Neural cell (in vitro differentiated cells): ENCODE results near the gene SLC25A39. TPM values are rescaled to one million over a fixed set of nuclear protein-coding genes. Genes with fewer than 3 reads are reported as not detected.

Experiments
- H2AFZ ChIP-seq: fragments of 200-600, 300-800 bp; sonication (generic), shearing (Covaris generic); 2 replicates; pipeline ENCODE4 v1.6.0; 2014; ENCODE audit warnings: low read depth, mild to moderate bottlenecking, antibody characterized with exemption, low read length, moderate library complexity
- H3F3A ChIP-seq: fragments of 200-600 bp; shearing (Covaris generic); 2 replicates; pipeline ENCODE4 v1.6.1; 2016; ENCODE audit warnings: mild to moderate bottlenecking, moderate library complexity, mixed read lengths, antibody characterized with exemption, low read length; ENCODE audit not compliant: insufficient read depth, poor library complexity, severe bottlenecking
- H3K27ac ChIP-seq: fragments of 200-600, 300-800 bp; sonication (generic), shearing (Covaris generic); 2 replicates; pipeline ENCODE4 v1.5.1; 2014; ENCODE audit warnings: mild to moderate bottlenecking, low read length, moderate library complexity
- H3K27me3 ChIP-seq: fragments of 300-800, 200-600 bp; sonication (generic), shearing (Covaris generic); 2 replicates; pipeline ENCODE4 v1.6.0; 2014; ENCODE audit warnings: mild to moderate bottlenecking, low read depth, low read length, moderate library complexity; ENCODE audit not compliant: insufficient read depth
- H3K36me3 ChIP-seq: fragments of 300-800, 200-600 bp; sonication (generic), shearing (Covaris generic); 2 replicates; pipeline ENCODE4 v1.5.1; 2014; ENCODE audit warnings: mild to moderate bottlenecking, antibody characterized with exemption, low read length, moderate library complexity; ENCODE audit not compliant: insufficient read depth
- H3K4me2 ChIP-seq: fragments of 300-800, 200-600 bp; sonication (generic), shearing (Covaris generic); 2 replicates; pipeline ENCODE4 v1.6.0; 2014; ENCODE audit warnings: mild to moderate bottlenecking, low read length
- H3K4me3 ChIP-seq: fragments of 300-800, 200-600 bp; sonication (generic), shearing (Covaris generic); 2 replicates; pipeline ENCODE4 v1.5.1; 2014; ENCODE audit warnings: mild to moderate bottlenecking, low read length, moderate library complexity
- H3K79me2 ChIP-seq: fragments of 200-600 bp; shearing (Covaris generic); replicated peaks from 2 replicates; pipeline ENCODE4 v1.6.0; 2014; ENCODE audit warnings: mild to moderate bottlenecking, low read length, moderate library complexity; ENCODE audit not compliant: insufficient read depth
- H3K9ac ChIP-seq: fragments of 300-800, 200-600 bp; sonication (generic), shearing (Covaris generic); 2 replicates; pipeline ENCODE4 v1.6.1; 2016; ENCODE audit warnings: mild to moderate bottlenecking, low read length, mixed read lengths
- H3K9me2 ChIP-seq: fragments of 200-600 bp; shearing (Covaris generic); 2 replicates; pipeline ENCODE4 v1.6.1; 2016; ENCODE audit warnings: mild to moderate bottlenecking, low read length, mixed read lengths; ENCODE audit not compliant: insufficient read depth
- H3K9me3 ChIP-seq: fragments of 200-600, 300-800 bp; sonication (generic), shearing (Covaris generic); 2 replicates; pipeline ENCODE4 v1.6.1; 2016; ENCODE audit warnings: mild to moderate bottlenecking, mixed run types, low read length, moderate library complexity, mixed read lengths
- H4K20me1 ChIP-seq: fragments of 200-600 bp; shearing (Covaris generic); 2 replicates; pipeline ENCODE4 v1.6.1; 2016; ENCODE audit warnings: mild to moderate bottlenecking, mixed run types; ENCODE audit not compliant: insufficient read depth
- EP300 ChIP-seq: fragments of 450-650 bp; conservative IDR thresholded peaks from 2 replicates; pipeline ENCODE4 v1.6.1; 2014; ENCODE audit warnings: antibody characterized with exemption, mild to moderate bottlenecking, moderate library complexity; ENCODE audit not compliant: poor library complexity, severe bottlenecking
- EZH2 ChIP-seq: fragments of 200-600, 300-800 bp; shearing (Covaris generic), sonication (generic); IDR thresholded peaks from 2 replicates; pipeline ENCODE4 v1.6.1; 2014; ENCODE audit warnings: antibody characterized with exemption, low read length, borderline replicate concordance, mild to moderate bottlenecking; ENCODE audit not compliant: insufficient read depth, poor library complexity, severe bottlenecking
- MXI1 ChIP-seq: fragments of 450-650 bp; conservative IDR thresholded peaks from 2 replicates; pipeline ENCODE4 v1.6.1; 2014; ENCODE audit warnings: antibody characterized with exemption, mild to moderate bottlenecking; ENCODE audit not compliant: poor library complexity, severe bottlenecking
- POLR2AphosphoS5 ChIP-seq: IDR thresholded peaks from 2 replicates; pipeline ENCODE4 v1.6.1; 2012
- RAD21 ChIP-seq: fragments of 450-650 bp; conservative IDR thresholded peaks from 2 replicates; pipeline ENCODE4 v1.6.1; 2014; ENCODE audit warnings: antibody characterized with exemption, mild to moderate bottlenecking, moderate library complexity
- SMC3 ChIP-seq: fragments of 450-650 bp; conservative IDR thresholded peaks from 2 replicates; pipeline ENCODE4 v1.6.1; 2014; ENCODE audit warnings: antibody characterized with exemption, mild to moderate bottlenecking, moderate library complexity; ENCODE audit not compliant: poor library complexity
- TAF1 ChIP-seq: IDR thresholded peaks from 2 replicates; pipeline ENCODE4 v1.6.1; 2012; ENCODE audit warnings: low read depth
- polyA plus RNA-seq: library from polyadenylated mRNA; depleted of rRNA; stranded (reverse); fragments of >200 nt; gene quantifications from 2 replicates; pipeline ENCODE4 v1.2.3, GENCODE V29; 2014
- TF ChIP-seq, protein P1 (sequence below): fragments of 450-650 bp; IDR thresholded peaks from 2 replicates; pipeline ENCODE4 v1.5.1; 2014; ENCODE audit warnings: antibody characterized with exemption, mild to moderate bottlenecking, moderate library complexity; ENCODE audit not compliant: poor library complexity, severe bottlenecking
- TF ChIP-seq, protein P2 (sequence below): IDR thresholded peaks from 2 replicates; pipeline ENCODE4 v1.6.1; 2012; ENCODE audit warnings: borderline replicate concordance

The SLC25A39 gene
- polyA plus RNA-seq, 1 donor from 2014 or later: 73.4 TPM

DNA sequence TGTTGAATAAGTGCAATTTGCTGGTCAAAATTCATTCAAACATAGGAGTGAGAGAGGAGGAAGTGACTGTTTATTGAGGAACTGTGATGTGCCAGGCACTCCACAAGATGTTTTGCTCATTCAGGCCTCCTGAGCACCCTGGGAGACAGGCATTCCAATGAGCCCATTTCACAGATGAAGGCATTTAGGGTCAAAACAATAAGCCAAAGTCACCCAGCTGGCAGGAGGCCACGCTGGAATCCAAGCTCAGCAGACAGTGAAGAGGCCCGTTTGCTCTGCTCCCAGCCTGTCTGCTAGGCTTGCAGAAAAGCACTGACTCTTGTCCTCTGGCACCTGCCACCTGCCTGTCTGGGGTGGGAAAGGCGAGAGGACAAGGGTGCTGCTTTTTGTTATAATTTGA, 10.1 kb upstream of the SLC25A39 start:
- H3K27ac ChIP-seq: no peak overlapping the region
- no peak overlapping the region for H3K9ac ChIP-seq
- H3K36me3 ChIP-seq: no peaks in the 10 kb centered on the region
- TF ChIP-seq EZH2 (no peak), SMC3 (no peak), EP300 (no peak), TAF1 (no peak), RAD21 (no peak), POLR2AphosphoS5 (no peak), MXI1 (no peak)
- TF ChIP-seq, protein P1, sequence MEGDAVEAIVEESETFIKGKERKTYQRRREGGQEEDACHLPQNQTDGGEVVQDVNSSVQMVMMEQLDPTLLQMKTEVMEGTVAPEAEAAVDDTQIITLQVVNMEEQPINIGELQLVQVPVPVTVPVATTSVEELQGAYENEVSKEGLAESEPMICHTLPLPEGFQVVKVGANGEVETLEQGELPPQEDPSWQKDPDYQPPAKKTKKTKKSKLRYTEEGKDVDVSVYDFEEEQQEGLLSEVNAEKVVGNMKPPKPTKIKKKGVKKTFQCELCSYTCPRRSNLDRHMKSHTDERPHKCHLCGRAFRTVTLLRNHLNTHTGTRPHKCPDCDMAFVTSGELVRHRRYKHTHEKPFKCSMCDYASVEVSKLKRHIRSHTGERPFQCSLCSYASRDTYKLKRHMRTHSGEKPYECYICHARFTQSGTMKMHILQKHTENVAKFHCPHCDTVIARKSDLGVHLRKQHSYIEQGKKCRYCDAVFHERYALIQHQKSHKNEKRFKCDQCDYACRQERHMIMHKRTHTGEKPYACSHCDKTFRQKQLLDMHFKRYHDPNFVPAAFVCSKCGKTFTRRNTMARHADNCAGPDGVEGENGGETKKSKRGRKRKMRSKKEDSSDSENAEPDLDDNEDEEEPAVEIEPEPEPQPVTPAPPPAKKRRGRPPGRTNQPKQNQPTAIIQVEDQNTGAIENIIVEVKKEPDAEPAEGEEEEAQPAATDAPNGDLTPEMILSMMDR: no peak
- TF ChIP-seq, protein P2, sequence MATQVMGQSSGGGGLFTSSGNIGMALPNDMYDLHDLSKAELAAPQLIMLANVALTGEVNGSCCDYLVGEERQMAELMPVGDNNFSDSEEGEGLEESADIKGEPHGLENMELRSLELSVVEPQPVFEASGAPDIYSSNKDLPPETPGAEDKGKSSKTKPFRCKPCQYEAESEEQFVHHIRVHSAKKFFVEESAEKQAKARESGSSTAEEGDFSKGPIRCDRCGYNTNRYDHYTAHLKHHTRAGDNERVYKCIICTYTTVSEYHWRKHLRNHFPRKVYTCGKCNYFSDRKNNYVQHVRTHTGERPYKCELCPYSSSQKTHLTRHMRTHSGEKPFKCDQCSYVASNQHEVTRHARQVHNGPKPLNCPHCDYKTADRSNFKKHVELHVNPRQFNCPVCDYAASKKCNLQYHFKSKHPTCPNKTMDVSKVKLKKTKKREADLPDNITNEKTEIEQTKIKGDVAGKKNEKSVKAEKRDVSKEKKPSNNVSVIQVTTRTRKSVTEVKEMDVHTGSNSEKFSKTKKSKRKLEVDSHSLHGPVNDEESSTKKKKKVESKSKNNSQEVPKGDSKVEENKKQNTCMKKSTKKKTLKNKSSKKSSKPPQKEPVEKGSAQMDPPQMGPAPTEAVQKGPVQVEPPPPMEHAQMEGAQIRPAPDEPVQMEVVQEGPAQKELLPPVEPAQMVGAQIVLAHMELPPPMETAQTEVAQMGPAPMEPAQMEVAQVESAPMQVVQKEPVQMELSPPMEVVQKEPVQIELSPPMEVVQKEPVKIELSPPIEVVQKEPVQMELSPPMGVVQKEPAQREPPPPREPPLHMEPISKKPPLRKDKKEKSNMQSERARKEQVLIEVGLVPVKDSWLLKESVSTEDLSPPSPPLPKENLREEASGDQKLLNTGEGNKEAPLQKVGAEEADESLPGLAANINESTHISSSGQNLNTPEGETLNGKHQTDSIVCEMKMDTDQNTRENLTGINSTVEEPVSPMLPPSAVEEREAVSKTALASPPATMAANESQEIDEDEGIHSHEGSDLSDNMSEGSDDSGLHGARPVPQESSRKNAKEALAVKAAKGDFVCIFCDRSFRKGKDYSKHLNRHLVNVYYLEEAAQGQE: no peak
- no peak overlapping the region for H3K4me3 ChIP-seq
- H3F3A ChIP-seq: no peaks in the 10 kb centered on the region
- H3K4me2 ChIP-seq: no peak overlapping the region
- H3K79me2 ChIP-seq: no peaks in the 10 kb centered on the region
- no peaks in the 10 kb centered on the region for H4K20me1 ChIP-seq
- peaks cover 4% of the 10 kb centered on the region for H3K27me3 ChIP-seq
- H2AFZ ChIP-seq: no peak overlapping the region
- H3K9me3 ChIP-seq: no peaks in the 10 kb centered on the region
- no peaks in the 10 kb centered on the region for H3K9me2 ChIP-seq

DNA sequence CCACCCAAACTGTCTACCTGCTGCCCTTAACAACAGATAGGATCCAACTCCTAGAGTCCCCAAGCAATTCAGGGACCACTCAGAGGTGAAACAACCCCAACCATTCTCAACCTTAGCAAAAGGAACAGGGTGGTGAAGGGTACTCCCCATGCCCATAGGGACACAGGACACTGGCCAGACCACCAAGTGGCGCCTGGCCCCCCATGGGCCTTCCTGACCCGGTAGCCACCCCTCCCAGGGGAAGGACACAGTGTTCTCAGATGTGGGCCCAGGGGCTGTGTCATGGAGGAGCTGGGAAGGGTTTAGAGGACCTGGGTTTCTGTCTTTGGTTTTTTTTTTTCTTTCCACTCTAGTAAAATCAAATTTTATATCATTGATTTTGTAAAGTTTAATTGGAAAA, 9.7 kb upstream of the SLC25A39 start:
- no peaks in the 10 kb centered on the region for H4K20me1 ChIP-seq
- no peaks in the 10 kb centered on the region for H3K9me3 ChIP-seq
- H3K9ac ChIP-seq: no peak overlapping the region
- H3K79me2 ChIP-seq: no peaks in the 10 kb centered on the region
- peaks cover 4% of the 10 kb centered on the region for H3K27me3 ChIP-seq
- H3K4me3 ChIP-seq: no peak overlapping the region
- no peak overlapping the region for H2AFZ ChIP-seq
- H3K4me2 ChIP-seq: no peak overlapping the region
- no peaks in the 10 kb centered on the region for H3K9me2 ChIP-seq
- H3K36me3 ChIP-seq: no peaks in the 10 kb centered on the region
- H3K27ac ChIP-seq: no peak overlapping the region
- H3F3A ChIP-seq: no peaks in the 10 kb centered on the region
- TF ChIP-seq MXI1 (no peak), EZH2 (no peak), TAF1 (no peak), SMC3 (no peak), RAD21 (no peak), POLR2AphosphoS5 (no peak), EP300 (no peak)
- TF ChIP-seq, protein P1: no peak
- TF ChIP-seq, protein P2: no peak
